Aorta (tissue), 5 donors: ENCODE results near the gene EBF4. TPM values are rescaled to one million over a fixed set of nuclear protein-coding genes. Genes with fewer than 3 reads are reported as not detected.

Experiments used
- ATAC-seq: fragments of 200-7000 bp; cut with Tn5 transposase; one replicate; pipeline ENCODE4 v1.9.1; 2022; ENCODE audit warnings: moderate library complexity; ENCODE audit not compliant: low FRiP score
- DNase-seq, 2 donors: peaks; one replicate each; pipeline ENCODE4 v3.0.0-alpha.2; 2020
- H3K27ac ChIP-seq, 2 donors: one replicate each; pipeline ENCODE4 v1.5.1; 2013; ENCODE audit warnings: low read length in 2 of 2, mild to moderate bottlenecking in 2 of 2, moderate library complexity in 2 of 2, control low read depth in 1 of 2, inconsistent platforms in 1 of 2, low read depth in 1 of 2
- H3K27me3 ChIP-seq, 2 donors: one replicate each; pipeline ENCODE4 v1.6.1; 2013; ENCODE audit warnings: control low read depth in 1 of 2, low read length in 1 of 2, mild to moderate bottlenecking in 1 of 2, moderate library complexity in 1 of 2; ENCODE audit not compliant: insufficient read depth in 2 of 2, control insufficient read depth in 1 of 2
- H3K36me3 ChIP-seq, 2 donors: one replicate each; pipeline ENCODE4 v1.6.1; 2013; ENCODE audit warnings: control low read depth in 1 of 2, low read length in 1 of 2, mild to moderate bottlenecking in 1 of 2; ENCODE audit not compliant: insufficient read depth in 2 of 2, control insufficient read depth in 1 of 2
- H3K4me1 ChIP-seq, 2 donors: one replicate each; pipeline ENCODE4 v1.6.1; 2013; ENCODE audit warnings: low read length in 2 of 2, control low read depth in 1 of 2, mild to moderate bottlenecking in 1 of 2, moderate library complexity in 1 of 2; ENCODE audit not compliant: insufficient read depth in 2 of 2, control insufficient read depth in 1 of 2
- H3K4me3 ChIP-seq, 2 donors: one replicate each; pipeline ENCODE4 v1.5.1; 2013; ENCODE audit warnings: low read length in 2 of 2, control low read depth in 1 of 2, mild to moderate bottlenecking in 1 of 2
- H3K9me3 ChIP-seq: one replicate; pipeline ENCODE4 v1.6.1; 2013; ENCODE audit warnings: mild to moderate bottlenecking, low read length; ENCODE audit not compliant: control insufficient read depth
- WGBS, 2 donors: extraction: QIAGEN DNeasy Blood & Tissue Kit; methylation state at CpG; one replicate each; pipeline ENCODE4 v1.1.7; 2013; 5-methylcytosine and 5-hydroxymethylcytosine counted together
- intact Hi-C, 2 donors: fragments of 100-400 bp; cut with DNase I; formaldehyde crosslinking; loops; one replicate each; pipeline versions ENCODE4 v1.14.2 to v1.15.0; 2022
- polyA plus RNA-seq, 2 donors: library from polyadenylated mRNA; stranded (reverse); fragments of 200-250 nt; gene quantifications; one replicate each; pipeline ENCODE4 v1.2.3, GENCODE V29; 2013
- total RNA-seq, 2 donors: library from RNA; stranded (reverse); fragmentation: NEBNext Ultra II Directional; extraction: Animal tissue kit (Norgen Biotek cat#: 25700); gene quantifications; one replicate each; pipeline ENCODE4 v1.2.1, GENCODE V29; 2021
- donor health status: healthy with polysubstance abuse.
- donor health status: Bipolar disorder and iron deficiency.
- donor health status: DM: no; HTN: no; CAD: no.
- donor health status: DM: no; HTN: no; CAD: no.
- donor health status: DM: yes; HTN: yes; CAD: no.

Gene EBF4
- total and polyA plus RNA-seq, 4 donors = 10.8 to 30.3 (median 18.3) TPM

GRCh38 chr20:2709205-2709981 lies 16.8 kb downstream of the EBF4 start:
- WGBS, 2 donors = 71 to 73% methylated on average over 16 to 17 of the region's 17 CpGs
- Histone ChIP-seq H3K27ac (no peak overlapping the region), H3K9me3 (no peaks in the 10 kb centered on the region), H3K4me1 (no peaks in the 10 kb centered on the region), H3K4me3 (no peak overlapping the region), H3K36me3 (no peaks in the 10 kb centered on the region), H3K27me3 (no peaks in the 10 kb centered on the region)
- intact Hi-C loops = no loop called here
- ATAC-seq (peak; percentile 14), DNase-seq (no peak)

GRCh38 chr20:2713285-2713684 lies 20.7 kb downstream of the EBF4 start:
- H3K4me3 ChIP-seq = no peak overlapping the region
- intact Hi-C loops = no loop called here
- H3K4me1 ChIP-seq = no peaks in the 10 kb centered on the region
- H3K27me3 ChIP-seq = no peaks in the 10 kb centered on the region
- WGBS, 2 donors = 17 to 37% methylated on average over 3 of the region's 3 CpGs
- no peak for DNase-seq
- no peak for ATAC-seq
- no peak overlapping the region for H3K27ac ChIP-seq
- no peaks in the 10 kb centered on the region for H3K9me3 ChIP-seq
- H3K36me3 ChIP-seq = no peaks in the 10 kb centered on the region

GRCh38 chr20:2729251-2729713 lies 36.7 kb downstream of the EBF4 start:
- H3K4me3 ChIP-seq = no peak overlapping the region
- 72 to 83% methylated on average over 6 of the region's 6 CpGs for WGBS, 2 donors
- intact Hi-C loops = no loop called here
- DNase-seq = no peak
- ATAC-seq = no peak
- H3K36me3 ChIP-seq = no peaks in the 10 kb centered on the region
- H3K9me3 ChIP-seq = peaks cover 4% of the 10 kb centered on the region
- H3K4me1 ChIP-seq = no peaks in the 10 kb centered on the region
- no peak overlapping the region for H3K27ac ChIP-seq
- no peaks in the 10 kb centered on the region for H3K27me3 ChIP-seq

GRCh38 chr20:2729791-2730190 lies 37.2 kb downstream of the EBF4 start:
- H3K9me3 ChIP-seq = peaks cover 4% of the 10 kb centered on the region
- ATAC-seq (no peak), DNase-seq (no peak)
- 54 to 67% methylated on average over 1 of the region's 1 CpG for WGBS, 2 donors
- H3K36me3 ChIP-seq = no peaks in the 10 kb centered on the region
- intact Hi-C loops = no loop called here
- H3K4me1 ChIP-seq = no peaks in the 10 kb centered on the region
- no peaks in the 10 kb centered on the region for H3K27me3 ChIP-seq
- no peak overlapping the region for H3K27ac ChIP-seq
- no peak overlapping the region for H3K4me3 ChIP-seq

- Histone ChIP-seq H3K27ac (no peak overlapping the region), H3K4me1 (no peaks in the 10 kb centered on the region), H3K27me3 (no peaks in the 10 kb centered on the region), H3K36me3 (no peaks in the 10 kb centered on the region), H3K9me3 (peaks cover 4% of the 10 kb centered on the region), H3K4me3 (no peak overlapping the region)
- 87 to 92% methylated on average over 2 of the region's 2 CpGs for WGBS, 2 donors
- intact Hi-C loops = no loop called here
- no peak for ATAC-seq
- DNase-seq = no peak
Observed at GRCh38 chr20:2734899-2735298, 42.3 kb downstream of the EBF4 start.

- H3K4me1 ChIP-seq = no peaks in the 10 kb centered on the region
- H3K27ac ChIP-seq = no peak overlapping the region
- H3K9me3 ChIP-seq = peaks cover 4% of the 10 kb centered on the region
- H3K27me3 ChIP-seq = no peaks in the 10 kb centered on the region
- intact Hi-C loops = no loop called here
- H3K4me3 ChIP-seq = no peak overlapping the region
- DNase-seq (no peak), ATAC-seq (no peak)
- H3K36me3 ChIP-seq = no peaks in the 10 kb centered on the region
- WGBS, 2 donors = 95 to 100% methylated on average over 3 of the region's 3 CpGs
Observed at GRCh38 chr20:2736441-2736840, 43.9 kb downstream of the EBF4 start.

- no peaks in the 10 kb centered on the region for H3K4me1 ChIP-seq
Observed at GRCh38 chr20:2738331-2739041, 45.9 kb downstream of the EBF4 start.

GRCh38 chr20:2739042-2739398 lies 46.4 kb downstream of the EBF4 start:
- no peak for DNase-seq

More at GRCh38 chr20:2738331-2739041, 45.9 kb downstream of the EBF4 start:
- Histone ChIP-seq H3K9me3 (no peaks in the 10 kb centered on the region), H3K4me3 (no peak overlapping the region), H3K27ac (no peak overlapping the region), H3K27me3 (no peaks in the 10 kb centered on the region), H3K36me3 (no peaks in the 10 kb centered on the region)
- peak; percentile 33 for ATAC-seq
- no peak for DNase-seq
- WGBS, 2 donors = 78 to 80% methylated on average over 8 of the region's 8 CpGs
- intact Hi-C loops = no loop called here

GRCh38 chr20:2740702-2741101 lies 48.1 kb downstream of the EBF4 start:
- intact Hi-C loops = no loop called here
- H3K36me3 ChIP-seq = no peaks in the 10 kb centered on the region
- DNase-seq (no peak), ATAC-seq (no peak)
- no peak overlapping the region for H3K27ac ChIP-seq
- no peak overlapping the region for H3K4me3 ChIP-seq
- WGBS, 2 donors = 83 to 84% methylated on average over 6 of the region's 6 CpGs
- H3K9me3 ChIP-seq = no peaks in the 10 kb centered on the region
- no peaks in the 10 kb centered on the region for H3K27me3 ChIP-seq
- no peaks in the 10 kb centered on the region for H3K4me1 ChIP-seq

More at GRCh38 chr20:2739042-2739398, 46.4 kb downstream of the EBF4 start:
- 87 to 89% methylated on average over 7 to 8 of the region's 8 CpGs for WGBS, 2 donors
- intact Hi-C loops = no loop called here
- H3K4me3 ChIP-seq = no peak overlapping the region
- ATAC-seq = no peak
- H3K27ac ChIP-seq = no peak overlapping the region
- H3K36me3 ChIP-seq = no peaks in the 10 kb centered on the region
- H3K27me3 ChIP-seq = no peaks in the 10 kb centered on the region
- no peaks in the 10 kb centered on the region for H3K9me3 ChIP-seq
- no peaks in the 10 kb centered on the region for H3K4me1 ChIP-seq
